ENCODE results near the gene GLCE.

The GLCE gene

GRCh38 chr15:69320977-69321554, 160.6 kb downstream of the GLCE start:
- no peak for DNase-seq (ENCODE audit: low spot score)

All from hematopoietic multipotent progenitor cell treated with erythropoietin and hydrocortisone succinate and interleukin-3 and kit ligand, for 17 days (in vitro differentiated cells).